DND-41 (cell line): ENCODE measurements around the gene AGRN.

Source experiments
- EZH2 ChIP-seq: IDR thresholded peaks from 3 replicates; pipeline ENCODE4 v1.6.1; 2012; ENCODE audit warnings: borderline replicate concordance, low read depth, mild to moderate bottlenecking, moderate library complexity, low read length, inconsistent platforms; ENCODE audit not compliant: severe bottlenecking
- TF ChIP-seq, protein P1 (sequence below): IDR thresholded peaks from 2 replicates; pipeline ENCODE4 v1.5.1; 2012; ENCODE audit warnings: borderline replicate concordance, low read length, moderate library complexity, mild to moderate bottlenecking; ENCODE audit not compliant: poor library complexity, severe bottlenecking; ENCODE audit errors: extremely low read depth

DNA sequence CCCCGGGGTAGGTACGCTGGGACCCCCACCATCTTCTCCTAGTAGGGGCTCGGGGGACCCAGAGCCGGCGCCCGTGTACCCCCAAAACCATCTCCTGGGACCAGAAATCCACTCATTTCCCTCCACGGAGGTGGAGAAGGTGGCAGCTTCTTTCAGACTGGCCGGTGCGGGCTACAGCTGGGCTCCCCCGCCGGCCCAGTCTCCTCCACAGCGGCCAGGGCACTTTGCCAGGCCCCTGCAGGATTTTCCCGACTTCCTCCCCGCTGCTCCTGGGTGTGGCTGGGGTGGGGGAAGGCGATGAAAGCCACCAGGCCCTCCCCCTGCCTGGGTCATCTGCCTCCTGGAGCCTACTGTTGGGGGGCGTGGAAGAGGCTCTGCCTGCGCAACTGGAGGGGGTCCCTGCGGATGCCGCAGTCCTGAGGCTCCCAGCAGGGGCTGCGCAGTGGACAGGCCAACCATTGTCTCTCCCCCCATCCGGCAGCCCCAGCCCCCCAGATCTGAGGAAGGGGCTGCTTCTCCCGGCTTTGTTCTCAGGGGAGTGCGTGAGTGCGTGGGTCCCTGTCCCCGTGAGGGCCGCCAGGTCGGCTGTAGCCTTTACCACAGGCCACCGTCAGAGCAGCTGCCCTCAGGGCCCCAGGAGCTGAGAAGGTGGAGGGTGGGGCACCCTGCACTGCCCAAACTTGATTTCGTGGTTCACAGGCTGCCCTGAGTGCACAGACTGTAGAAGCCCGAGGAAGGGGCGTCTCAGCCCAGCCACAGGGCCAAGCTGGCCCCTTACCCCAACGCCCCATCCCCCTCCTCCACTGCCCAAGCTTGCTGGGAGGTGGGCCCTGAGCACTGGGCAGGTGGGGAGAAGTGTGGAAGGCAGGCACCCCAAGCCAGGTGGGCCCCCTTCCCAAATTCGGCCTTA, 1.3 kb downstream of the AGRN start:
- TF ChIP-seq, protein P1, sequence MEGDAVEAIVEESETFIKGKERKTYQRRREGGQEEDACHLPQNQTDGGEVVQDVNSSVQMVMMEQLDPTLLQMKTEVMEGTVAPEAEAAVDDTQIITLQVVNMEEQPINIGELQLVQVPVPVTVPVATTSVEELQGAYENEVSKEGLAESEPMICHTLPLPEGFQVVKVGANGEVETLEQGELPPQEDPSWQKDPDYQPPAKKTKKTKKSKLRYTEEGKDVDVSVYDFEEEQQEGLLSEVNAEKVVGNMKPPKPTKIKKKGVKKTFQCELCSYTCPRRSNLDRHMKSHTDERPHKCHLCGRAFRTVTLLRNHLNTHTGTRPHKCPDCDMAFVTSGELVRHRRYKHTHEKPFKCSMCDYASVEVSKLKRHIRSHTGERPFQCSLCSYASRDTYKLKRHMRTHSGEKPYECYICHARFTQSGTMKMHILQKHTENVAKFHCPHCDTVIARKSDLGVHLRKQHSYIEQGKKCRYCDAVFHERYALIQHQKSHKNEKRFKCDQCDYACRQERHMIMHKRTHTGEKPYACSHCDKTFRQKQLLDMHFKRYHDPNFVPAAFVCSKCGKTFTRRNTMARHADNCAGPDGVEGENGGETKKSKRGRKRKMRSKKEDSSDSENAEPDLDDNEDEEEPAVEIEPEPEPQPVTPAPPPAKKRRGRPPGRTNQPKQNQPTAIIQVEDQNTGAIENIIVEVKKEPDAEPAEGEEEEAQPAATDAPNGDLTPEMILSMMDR: no peak
- no peak for TF ChIP-seq EZH2
